Heart left ventricle (tissue), 13 donors: ENCODE results near the gene SLC25A33.

ENCODE experiments used
- CTCF ChIP-seq, 12 donors: fragments of 200-600 bp; sonication (generic) in 4 of 12; IDR thresholded peaks; one replicate each; pipeline versions ENCODE4 v1.5.0 to v1.8.0; 2018 to 2022; ENCODE audit warnings: antibody characterized with exemption in 12 of 12, mild to moderate bottlenecking in 5 of 12
- POLR2A ChIP-seq, 2 donors: fragments of 450-650 bp; IDR thresholded peaks; one replicate each; pipeline ENCODE4 v1.6.1; 2017; ENCODE audit warnings: antibody characterized with exemption in 2 of 2, mild to moderate bottlenecking in 2 of 2, moderate library complexity in 2 of 2
- donor health status: ischemic (EF 13 %, LVEDD 7.1; RV severe dilation, severe dysfunction).
- donor health status: DM: no; HTN: yes; CAD: no.
- donor health status: DM: no; HTN: no; CAD: no.
- donor health status: ischemic (EF 25% LVEDD 6.9; RV normal size, moderate dysfunction).
- donor health status: ischemic (EF 25% LVEDD 5.7; RV mildly dilated, moderate dysfunction).
- donor health status: ischemic (EF 35%, LVEDD 5.7; RV mildly dilated, moderate dysfunction).
- donor health status: nonischemic (EF 11% LVEDD 7.7; RV severe dilation, severe dysfunction).
- donor health status: DM: yes; HTN: yes; CAD: no.
- donor health status: PGD.
- donor health status: ischemic (EF 29% LVEDD 5.4; RV normal size, mild dysfunction).
- donor health status: nonischemic (EF 23%, LVEDD 6.1; RV moderate dilation, normal function).

GRCh38 chr1:9631613-9632012 is 92.3 kb downstream of the SLC25A33 start:
- TF ChIP-seq CTCF (IDR thresholded peaks at IDR 0.05) (no peak), POLR2A (IDR thresholded peaks at IDR 0.05) (no peak)
